Caco-2 (cell line): ENCODE results near the gene SPOP. TPM values are rescaled to one million over a fixed set of nuclear protein-coding genes. Genes with fewer than 3 reads are reported as not detected.

Source experiments
- BruUV-seq: library from RNA; stranded (reverse); fragments of 400-500 nt; replicated peaks from 2 replicates; lab custom pipeline; 2021; lab: Mats Ljungman, UMichigan
- CTCF ChIA-PET: fragments of 300-600 bp; sonication (Branson Sonifier 250); formaldehyde crosslinking; loops from one replicate; lab custom pipeline; 2022; ENCODE audit warnings: antibody characterized with exemption; lab: Charles Lee
- POLR2A ChIA-PET: fragments of 300-600 bp; sonication (Branson Sonifier 250); formaldehyde crosslinking; loops from one replicate; lab custom pipeline; 2022; ENCODE audit warnings: antibody characterized with exemption; lab: Charles Lee
- DNase-seq, 2 experiments: peaks; one replicate each; pipeline versions ENCODE4 v3.0.0 to v3.0.0-alpha.2; 2020 to 2022
- H3K27me3 ChIP-seq: replicated peaks from 2 replicates; pipeline ENCODE4 v1.6.0; 2011; ENCODE audit warnings: low read length; ENCODE audit not compliant: control insufficient read depth, insufficient read depth
- H3K36me3 ChIP-seq: 2 replicates; pipeline ENCODE4 v1.5.1; 2011; ENCODE audit warnings: low read length; ENCODE audit not compliant: control insufficient read depth, insufficient read depth
- H3K4me1 ChIP-seq: fragments of 250-450 bp; sonication (Bioruptor Pico); 2 replicates; pipeline ENCODE4 v1.5.1; 2020; ENCODE audit warnings: mild to moderate bottlenecking
- H3K4me3 ChIP-seq: 2 replicates; pipeline ENCODE4 v1.5.1; 2011; ENCODE audit warnings: low read depth, mild to moderate bottlenecking, control low read depth, low read length
- H3K9me3 ChIP-seq: fragments of 250-450 bp; sonication (Bioruptor Pico); 2 replicates; pipeline ENCODE4 v1.5.1; 2020; ENCODE audit warnings: mild to moderate bottlenecking, moderate library complexity
- H3K27ac Mint-ChIP-seq: one replicate; pipeline ENCODE4 v1.8.0; 2022; ENCODE audit warnings: mixed read lengths; ENCODE audit not compliant: unreplicated experiment
- H3K27me3 Mint-ChIP-seq: one replicate; pipeline ENCODE4 v1.8.0; 2022; ENCODE audit warnings: mixed read lengths; ENCODE audit not compliant: insufficient read depth, unreplicated experiment
- H3K36me3 Mint-ChIP-seq: one replicate; pipeline ENCODE4 v1.8.0; 2022; ENCODE audit warnings: mild to moderate bottlenecking, mixed read lengths; ENCODE audit not compliant: insufficient read depth, unreplicated experiment
- H3K4me1 Mint-ChIP-seq: one replicate; pipeline ENCODE4 v1.8.0; 2022; ENCODE audit warnings: low read depth, mixed read lengths; ENCODE audit not compliant: unreplicated experiment
- H3K4me3 Mint-ChIP-seq: one replicate; pipeline ENCODE4 v1.8.0; 2022; ENCODE audit warnings: mild to moderate bottlenecking, moderate library complexity, mixed read lengths; ENCODE audit not compliant: unreplicated experiment
- H3K9me3 Mint-ChIP-seq: one replicate; pipeline ENCODE4 v1.8.0; 2022; ENCODE audit warnings: mixed read lengths; ENCODE audit not compliant: unreplicated experiment
- CTCF ChIP-seq, 2 experiments: fragments of 200-600 bp in 1 of 2; IDR thresholded peaks; 1 replicate in 1 of 2; 2 replicates in 1 of 2; pipeline versions ENCODE4 v1.5.1 to v1.8.0; 2011 to 2022; ENCODE audit warnings: antibody characterized with exemption in 1 of 2, control low read depth in 1 of 2, inconsistent platforms in 1 of 2, low read depth in 1 of 2, low read length in 1 of 2, mild to moderate bottlenecking in 1 of 2, moderate library complexity in 1 of 2; ENCODE audit not compliant: insufficient read depth in 1 of 2, severe bottlenecking in 1 of 2, unreplicated experiment in 1 of 2
- intact Hi-C: fragments of 100-400 bp; cut with micrococcal nuclease; formaldehyde crosslinking; loops from one replicate; pipeline ENCODE4 v1.10.0; 2022; ENCODE audit not compliant: unreplicated experiment
- total RNA-seq: library from RNA; stranded (reverse); gene quantifications from 2 replicates; pipeline ENCODE4 v1.2.3, GENCODE V29; 2022

SPOP gene
- total RNA-seq, 1 experiment from 2014 or later = 70.2 TPM

- peaks cover 55% of the 10 kb centered on the region for H3K36me3 Mint-ChIP-seq
- POLR2A ChIA-PET = interaction anchor here (0.6 kb wide), 1 partner anchor 78 kb away, joined by 4 read pairs; no protein-coding TSS in a partner anchor
Observed at GRCh38 chr17:49598918-49599317, 79.0 kb downstream of the SPOP start.

GRCh38 chr17:49597928-49598655 is 79.8 kb downstream of the SPOP start:
- intact Hi-C loops = no loop called here
- Mint-ChIP-seq H3K27me3 (no peaks in the 10 kb centered on the region), H3K4me3 (no peak overlapping the region), H3K4me1 (peaks cover 15% of the 10 kb centered on the region), H3K9me3 (no peaks in the 10 kb centered on the region), H3K36me3 (peaks cover 51% of the 10 kb centered on the region), H3K27ac (no peak overlapping the region)
- no peak overlapping the region for H3K4me3 ChIP-seq
- peaks cover 4% of the 10 kb centered on the region; the same call in 1 of the 2 replicates for H3K4me1 ChIP-seq
- no TSS peak for BruUV-seq
- H3K27me3 ChIP-seq = no peaks in the 10 kb centered on the region
- CTCF ChIA-PET = interaction anchor here (0.7 to 2.1 kb wide), 6 partner anchors 11 to 79 kb away, joined by 3 to 14 read pairs (median 4); no protein-coding TSS in a partner anchor
- no peak for DNase-seq
- POLR2A ChIA-PET = no interaction called here
- TF ChIP-seq CTCF (IDR thresholded peaks at IDR 0.05; ENCODE audit: insufficient read depth in 1 of 2, low read depth in 1 of 2, low read length in 1 of 2, severe bottlenecking in 1 of 2, unreplicated experiment in 1 of 2) = no peak
- peaks cover 11% of the 10 kb centered on the region for H3K36me3 ChIP-seq
- no peaks in the 10 kb centered on the region for H3K9me3 ChIP-seq

More at GRCh38 chr17:49598918-49599317, 79.0 kb downstream of the SPOP start:
- Histone ChIP-seq H3K4me3 (no peak overlapping the region), H3K27me3 (no peaks in the 10 kb centered on the region), H3K4me1 (peaks cover 4% of the 10 kb centered on the region; the same call in 1 of the 2 replicates), H3K9me3 (no peaks in the 10 kb centered on the region), H3K36me3 (peaks cover 11% of the 10 kb centered on the region)
- no peaks in the 10 kb centered on the region for H3K27me3 Mint-ChIP-seq
- DNase-seq = no peak
- no peak for TF ChIP-seq CTCF (IDR thresholded peaks at IDR 0.05; ENCODE audit: insufficient read depth in 1 of 2, low read depth in 1 of 2, low read length in 1 of 2, severe bottlenecking in 1 of 2, unreplicated experiment in 1 of 2)
- H3K27ac Mint-ChIP-seq = no peak overlapping the region
- CTCF ChIA-PET = interaction anchor here (1.3 to 1.4 kb wide), 2 partner anchors 17 to 42 kb away, joined by 3 to 4 read pairs; no protein-coding TSS in a partner anchor
- H3K4me3 Mint-ChIP-seq = no peak overlapping the region
- intact Hi-C loops = no loop called here
- H3K9me3 Mint-ChIP-seq = no peaks in the 10 kb centered on the region
- BruUV-seq = no TSS peak
- H3K4me1 Mint-ChIP-seq = peaks cover 15% of the 10 kb centered on the region

- POLR2A ChIA-PET = interaction anchor here (0.7 to 1.0 kb wide), 2 partner anchors 21 to 252 kb away, joined by 3 read pairs; no protein-coding TSS in a partner anchor
- H3K9me3 ChIP-seq = no peaks in the 10 kb centered on the region
- no peak overlapping the region for H3K4me3 ChIP-seq
- Mint-ChIP-seq H3K36me3 (peaks cover 45% of the 10 kb centered on the region), H3K4me3 (no peak overlapping the region), H3K9me3 (no peaks in the 10 kb centered on the region), H3K4me1 (peaks cover 15% of the 10 kb centered on the region), H3K27ac (no peak overlapping the region), H3K27me3 (no peaks in the 10 kb centered on the region)
- H3K27me3 ChIP-seq = no peaks in the 10 kb centered on the region
- DNase-seq = no peak
- CTCF ChIA-PET = interaction anchor here (0.6 to 2.1 kb wide), 5 partner anchors 10 to 80 kb away, joined by 4 to 14 read pairs (median 5); no protein-coding TSS in a partner anchor
- H3K4me1 ChIP-seq = peaks cover 4% of the 10 kb centered on the region; the same call in 1 of the 2 replicates
- intact Hi-C loops = no loop called here
- H3K36me3 ChIP-seq = peaks cover 11% of the 10 kb centered on the region
- BruUV-seq = no TSS peak
- TF ChIP-seq CTCF (IDR thresholded peaks at IDR 0.05; ENCODE audit: insufficient read depth in 1 of 2, low read depth in 1 of 2, low read length in 1 of 2, severe bottlenecking in 1 of 2, unreplicated experiment in 1 of 2) = no peak
Observed at GRCh38 chr17:49597436-49597835, 80.5 kb downstream of the SPOP start.
